ENCODE measurements around the gene RPS6KA2.
"Not testable (repeated sequence)": the region's sequence is repeated elsewhere in the genome, so short reads cannot be mapped to it uniquely, and the experiment has no call there.

Gene RPS6KA2

DNA sequence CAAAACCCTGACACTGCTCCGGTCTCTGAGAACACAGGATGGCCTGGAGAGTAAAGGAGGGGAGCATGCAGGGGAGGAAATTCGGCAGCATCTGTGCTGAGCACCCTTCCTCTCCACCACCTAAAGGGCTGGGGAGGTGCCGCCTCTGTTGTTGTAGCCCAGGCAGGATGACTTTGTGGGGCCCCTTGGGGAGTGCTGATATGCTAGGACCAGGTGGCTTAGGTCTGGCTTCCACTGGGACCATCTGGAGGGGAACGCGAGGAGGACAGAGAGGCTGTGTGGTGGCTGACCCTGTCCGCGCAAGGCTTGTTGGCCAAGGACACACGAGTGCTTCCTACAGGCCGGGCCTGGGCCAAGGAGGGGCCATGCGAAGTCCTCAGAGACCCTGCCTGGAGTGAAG is 9.9 kb upstream of the RPS6KA2 start:
- no peak for DNase-seq (ENCODE audit: low read depth)
- TF ChIP-seq, protein P1, sequence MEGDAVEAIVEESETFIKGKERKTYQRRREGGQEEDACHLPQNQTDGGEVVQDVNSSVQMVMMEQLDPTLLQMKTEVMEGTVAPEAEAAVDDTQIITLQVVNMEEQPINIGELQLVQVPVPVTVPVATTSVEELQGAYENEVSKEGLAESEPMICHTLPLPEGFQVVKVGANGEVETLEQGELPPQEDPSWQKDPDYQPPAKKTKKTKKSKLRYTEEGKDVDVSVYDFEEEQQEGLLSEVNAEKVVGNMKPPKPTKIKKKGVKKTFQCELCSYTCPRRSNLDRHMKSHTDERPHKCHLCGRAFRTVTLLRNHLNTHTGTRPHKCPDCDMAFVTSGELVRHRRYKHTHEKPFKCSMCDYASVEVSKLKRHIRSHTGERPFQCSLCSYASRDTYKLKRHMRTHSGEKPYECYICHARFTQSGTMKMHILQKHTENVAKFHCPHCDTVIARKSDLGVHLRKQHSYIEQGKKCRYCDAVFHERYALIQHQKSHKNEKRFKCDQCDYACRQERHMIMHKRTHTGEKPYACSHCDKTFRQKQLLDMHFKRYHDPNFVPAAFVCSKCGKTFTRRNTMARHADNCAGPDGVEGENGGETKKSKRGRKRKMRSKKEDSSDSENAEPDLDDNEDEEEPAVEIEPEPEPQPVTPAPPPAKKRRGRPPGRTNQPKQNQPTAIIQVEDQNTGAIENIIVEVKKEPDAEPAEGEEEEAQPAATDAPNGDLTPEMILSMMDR (IDR thresholded peaks at IDR 0.05; ENCODE audit: low read depth, low read length, missing control alignments) = no peak

DNA sequence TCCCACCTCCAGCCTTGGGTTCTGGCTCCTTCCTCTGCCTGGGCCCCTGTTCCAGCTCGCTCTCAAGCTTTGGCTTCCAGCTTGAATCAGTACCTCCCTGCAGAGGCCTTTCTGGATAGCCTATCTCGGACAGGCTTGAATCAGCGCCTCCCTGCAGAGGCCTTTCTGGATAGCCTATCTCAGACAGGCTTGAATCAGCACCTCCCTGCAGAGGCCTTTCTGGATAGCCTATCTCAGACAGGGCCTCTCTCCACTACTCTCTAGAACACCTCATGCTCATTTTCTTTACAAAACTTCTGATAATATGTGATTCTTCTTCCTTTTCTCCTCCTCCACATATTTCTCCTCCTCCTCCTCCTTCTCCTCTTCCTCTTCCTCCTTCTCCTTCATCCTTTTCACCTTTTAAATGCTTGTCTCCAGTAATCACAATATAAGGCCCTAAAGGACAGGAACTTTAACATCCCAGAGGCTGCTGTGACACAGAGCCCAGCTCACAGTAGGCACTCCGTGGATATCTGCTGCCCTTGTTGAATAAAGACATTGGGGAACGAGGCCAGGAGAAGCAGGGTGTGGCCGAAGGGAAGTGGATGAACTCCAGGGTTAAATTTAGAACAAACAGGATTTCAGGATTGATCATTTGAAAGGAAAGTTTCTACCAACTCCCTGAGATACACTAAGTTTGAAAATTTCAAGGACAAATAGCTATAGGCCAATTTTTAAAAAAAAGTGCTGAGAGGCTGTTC is 9.3 kb upstream of the RPS6KA2 start:
- TF ChIP-seq, protein P1 (IDR thresholded peaks at IDR 0.05; ENCODE audit: low read depth, low read length, missing control alignments) = no peak
- H3K4me3 ChIP-seq (ENCODE audit: low read depth, low read length) = no peak overlapping the region
- DNase-seq (ENCODE audit: low read depth) = no peak

More for the DNA sequence above, 9.9 kb upstream of the RPS6KA2 start:
- no peak overlapping the region for H3K4me3 ChIP-seq (ENCODE audit: low read depth, low read length)

DNA sequence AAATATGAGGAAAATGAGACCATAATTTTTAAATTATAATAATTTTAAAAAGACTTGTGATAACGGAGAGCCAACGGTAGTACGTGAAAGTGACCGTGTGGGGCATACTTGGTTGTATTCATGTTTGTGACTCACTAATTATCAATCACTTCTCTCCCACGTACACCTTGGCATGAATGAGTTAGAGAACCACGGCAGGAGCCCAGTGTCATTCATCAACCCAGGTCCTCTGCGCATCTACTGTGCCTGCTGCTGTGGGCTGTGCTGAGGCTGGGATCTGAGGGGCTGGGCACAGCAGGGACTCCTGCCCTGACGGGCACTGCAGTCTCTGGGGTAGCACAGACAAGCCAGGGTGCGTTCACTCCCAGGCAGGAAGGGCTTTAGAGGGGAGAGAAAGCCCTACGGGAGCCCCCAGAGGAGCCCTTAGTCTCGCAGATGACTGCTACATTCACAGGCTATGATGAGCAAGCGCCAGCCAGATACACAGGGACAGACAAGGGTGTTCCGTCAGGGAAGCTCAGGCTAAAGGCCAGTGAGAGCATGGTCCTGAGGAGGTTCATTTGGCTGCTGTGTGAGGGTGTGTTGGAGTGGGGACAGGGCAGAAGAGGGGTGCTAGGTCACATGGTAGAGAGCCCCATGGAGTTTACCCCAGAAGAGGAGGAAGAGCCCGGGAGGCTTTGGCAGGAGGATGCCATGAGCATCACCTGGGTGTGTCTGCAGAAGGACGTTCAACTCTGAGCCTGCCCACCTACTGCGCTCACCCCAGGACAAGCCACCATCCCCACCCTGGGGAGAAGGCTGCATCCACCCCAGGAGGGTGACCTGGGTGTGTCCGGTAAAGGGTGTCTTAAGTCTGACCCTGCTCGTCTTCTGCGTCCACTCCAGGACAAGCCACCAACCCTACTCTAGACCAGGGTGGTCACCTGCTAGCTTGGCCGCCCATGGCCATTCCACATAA is 8.2 kb upstream of the RPS6KA2 start:
- no peak for DNase-seq (ENCODE audit: low read depth)

DNA sequence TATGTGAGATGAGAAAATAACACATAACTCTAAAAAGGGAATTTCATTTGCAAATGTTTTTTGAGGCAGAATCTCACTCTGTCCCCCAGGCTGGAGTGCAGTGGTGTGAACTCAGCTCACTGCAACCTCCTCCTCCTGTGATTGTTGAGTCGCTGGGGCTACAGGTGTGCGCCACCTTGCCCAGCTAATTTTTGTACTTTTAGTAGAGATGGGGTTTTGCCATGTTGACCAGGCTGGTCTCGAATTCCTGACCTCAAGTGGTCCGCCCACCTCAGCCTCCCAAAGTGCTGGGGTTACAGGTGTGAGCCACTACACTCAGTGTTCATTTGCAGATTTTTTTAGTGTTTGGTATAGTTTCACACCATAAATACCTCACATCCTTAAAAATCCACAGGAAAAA is 7.5 kb upstream of the RPS6KA2 start:
- not testable (repeated sequence) for DNase-seq (ENCODE audit: low read depth); H3K4me3 ChIP-seq (ENCODE audit: low read depth, low read length)

More for the DNA sequence above, 8.2 kb upstream of the RPS6KA2 start:
- no peak overlapping the region for H3K4me3 ChIP-seq (ENCODE audit: low read depth, low read length)
- TF ChIP-seq, protein P1 (IDR thresholded peaks at IDR 0.05; ENCODE audit: low read depth, low read length, missing control alignments) = no peak

DNA sequence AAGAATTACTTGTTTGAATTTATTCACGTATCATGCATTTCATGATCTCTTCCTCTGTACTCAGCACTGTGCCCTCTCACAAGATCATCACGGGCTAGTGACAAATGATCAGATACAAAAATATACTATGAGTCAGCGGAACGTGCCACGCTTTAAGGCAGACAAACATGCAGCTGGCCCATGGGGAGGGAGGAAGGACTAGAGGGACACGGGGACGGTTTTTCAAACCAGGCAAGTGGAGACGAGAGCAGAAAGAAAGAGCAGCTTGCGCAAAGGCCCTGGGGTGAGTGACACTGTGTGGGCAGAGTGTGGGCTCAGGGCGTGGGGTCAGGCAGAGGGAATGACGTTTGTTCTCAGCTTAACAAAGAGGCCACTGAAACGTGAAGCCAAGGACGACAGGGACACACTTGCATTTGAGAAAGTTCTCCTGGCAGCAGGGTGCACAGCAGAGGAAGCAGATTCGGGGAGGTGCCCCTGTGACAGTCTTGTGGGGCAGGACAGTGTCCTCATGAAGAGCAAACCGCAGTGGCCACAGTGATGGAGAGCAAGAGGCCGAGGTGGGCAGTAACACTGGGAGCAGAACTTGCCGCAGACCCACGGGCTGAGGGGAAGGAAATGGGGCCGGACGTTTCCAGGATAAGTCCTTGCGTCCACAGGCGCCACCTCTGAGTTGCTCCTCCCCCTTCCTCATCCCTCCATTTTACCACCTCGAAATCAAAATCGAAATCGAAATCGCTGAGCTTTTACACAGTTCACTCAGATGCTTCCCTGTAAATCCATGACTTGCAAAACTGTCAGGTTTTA is 6.9 kb upstream of the RPS6KA2 start:
- H3K4me3 ChIP-seq (ENCODE audit: low read depth, low read length) = no peak overlapping the region
- no peak for DNase-seq (ENCODE audit: low read depth)
- TF ChIP-seq, protein P1 (IDR thresholded peaks at IDR 0.05; ENCODE audit: low read depth, low read length, missing control alignments) = no peak

DNA sequence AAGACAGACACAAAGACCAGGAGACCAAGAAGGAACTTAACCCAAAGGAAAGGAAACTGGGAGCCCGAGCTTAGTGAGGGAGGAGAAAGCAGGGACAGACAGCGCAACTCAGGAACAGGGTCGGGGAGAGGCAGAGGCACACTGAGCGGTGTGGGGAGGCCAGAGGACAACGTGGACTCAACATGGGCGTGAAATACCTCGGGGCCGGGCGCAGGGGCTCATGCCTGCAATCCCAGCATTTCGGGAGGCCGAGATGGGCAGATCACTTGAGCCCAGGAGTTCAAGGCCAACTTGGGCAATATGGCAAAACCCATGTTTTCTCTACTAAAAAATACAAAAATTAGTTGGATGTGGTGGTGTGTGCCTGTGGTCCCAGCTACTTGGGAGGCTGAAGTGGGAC is 5.7 kb upstream of the RPS6KA2 start:
- no peak overlapping the region for H3K4me3 ChIP-seq (ENCODE audit: low read depth, low read length)
- TF ChIP-seq, protein P1 (IDR thresholded peaks at IDR 0.05; ENCODE audit: low read depth, low read length, missing control alignments) = no peak
- no peak for DNase-seq (ENCODE audit: low read depth)

DNA sequence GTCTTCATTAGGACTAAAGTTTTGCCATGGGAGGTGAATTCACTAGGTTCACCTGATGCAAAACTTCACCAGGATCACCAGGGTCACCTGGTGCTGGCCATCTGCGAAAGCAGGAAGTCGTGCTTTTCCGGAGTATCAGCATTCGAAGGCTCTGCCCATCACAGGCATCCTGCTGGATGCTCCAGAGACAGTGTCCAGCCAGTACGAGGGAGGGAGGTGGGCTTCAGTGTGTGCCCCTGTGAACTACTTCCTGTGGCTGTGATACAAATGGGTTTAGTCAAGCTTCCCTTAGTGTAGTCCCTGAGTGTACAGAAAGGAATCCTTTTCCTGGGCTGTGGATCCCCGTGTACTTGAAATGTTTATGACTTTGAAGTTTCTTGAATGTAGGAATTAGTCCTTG is 3.4 kb upstream of the RPS6KA2 start:
- TF ChIP-seq, protein P1 (IDR thresholded peaks at IDR 0.05; ENCODE audit: low read depth, low read length, missing control alignments) = no peak
- H3K4me3 ChIP-seq (ENCODE audit: low read depth, low read length) = no peak overlapping the region
- DNase-seq (ENCODE audit: low read depth) = no peak

Measured in GM12864 (cell line).